ENCODE results near the gene RPL37.
"Not testable (repeated sequence)": the region's sequence is repeated elsewhere in the genome, so short reads cannot be mapped to it uniquely, and the experiment has no call there.

Gene RPL37

GRCh38 chr5:40788941-40789340 lies 46.1 kb downstream of the RPL37 start:
- H3K9me3 ChIP-seq (ENCODE audit: control insufficient read depth, insufficient read depth, low read length); H3K4me1 ChIP-seq (ENCODE audit: control insufficient read depth, insufficient read depth, low read length); H3K9ac ChIP-seq (ENCODE audit: low read depth, low read length); H3K4me3 ChIP-seq (ENCODE audit: low read depth, low read length); H3K27me3 ChIP-seq (ENCODE audit: control insufficient read depth, insufficient read depth, low read length); H3K36me3 ChIP-seq (ENCODE audit: control insufficient read depth, insufficient read depth, low read length): not testable (repeated sequence)

GRCh38 chr5:40787986-40788385 lies 47.0 kb downstream of the RPL37 start:
- Histone ChIP-seq H3K4me1 (ENCODE audit: control insufficient read depth, insufficient read depth, low read length) (no peaks in the 10 kb centered on the region), H3K9ac (ENCODE audit: low read depth, low read length) (no peak overlapping the region), H3K27me3 (ENCODE audit: control insufficient read depth, insufficient read depth, low read length) (no peaks in the 10 kb centered on the region), H3K4me3 (ENCODE audit: low read depth, low read length) (no peak overlapping the region), H3K36me3 (ENCODE audit: control insufficient read depth, insufficient read depth, low read length) (no peaks in the 10 kb centered on the region), H3K9me3 (ENCODE audit: control insufficient read depth, insufficient read depth, low read length) (no peaks in the 10 kb centered on the region)

GRCh38 chr5:40786664-40787063 lies 48.4 kb downstream of the RPL37 start:
- not testable (repeated sequence) for H3K4me1 ChIP-seq (ENCODE audit: control insufficient read depth, insufficient read depth, low read length); H3K9ac ChIP-seq (ENCODE audit: low read depth, low read length); H3K27me3 ChIP-seq (ENCODE audit: control insufficient read depth, insufficient read depth, low read length); H3K36me3 ChIP-seq (ENCODE audit: control insufficient read depth, insufficient read depth, low read length); H3K9me3 ChIP-seq (ENCODE audit: control insufficient read depth, insufficient read depth, low read length); H3K4me3 ChIP-seq (ENCODE audit: low read depth, low read length)

GRCh38 chr5:40784916-40785315 lies 50.1 kb downstream of the RPL37 start:
- no peaks in the 10 kb centered on the region for H3K9me3 ChIP-seq (ENCODE audit: control insufficient read depth, insufficient read depth, low read length)
- no peaks in the 10 kb centered on the region for H3K36me3 ChIP-seq (ENCODE audit: control insufficient read depth, insufficient read depth, low read length)
- no peak overlapping the region for H3K9ac ChIP-seq (ENCODE audit: low read depth, low read length)
- H3K27me3 ChIP-seq (ENCODE audit: control insufficient read depth, insufficient read depth, low read length) = no peaks in the 10 kb centered on the region
- H3K4me1 ChIP-seq (ENCODE audit: control insufficient read depth, insufficient read depth, low read length) = no peaks in the 10 kb centered on the region
- no peak overlapping the region for H3K4me3 ChIP-seq (ENCODE audit: low read depth, low read length)

- no peaks in the 10 kb centered on the region for H3K4me1 ChIP-seq (ENCODE audit: control insufficient read depth, insufficient read depth, low read length)
- no peak overlapping the region for H3K9ac ChIP-seq (ENCODE audit: low read depth, low read length)
- H3K4me3 ChIP-seq (ENCODE audit: low read depth, low read length) = no peak overlapping the region
- no peaks in the 10 kb centered on the region for H3K27me3 ChIP-seq (ENCODE audit: control insufficient read depth, insufficient read depth, low read length)
- no peaks in the 10 kb centered on the region for H3K9me3 ChIP-seq (ENCODE audit: control insufficient read depth, insufficient read depth, low read length)
- no peaks in the 10 kb centered on the region for H3K36me3 ChIP-seq (ENCODE audit: control insufficient read depth, insufficient read depth, low read length)
Observed at GRCh38 chr5:40784027-40784653, 50.9 kb downstream of the RPL37 start.

GRCh38 chr5:40781843-40782409 lies 53.1 kb downstream of the RPL37 start:
- no peaks in the 10 kb centered on the region for H3K9me3 ChIP-seq (ENCODE audit: control insufficient read depth, insufficient read depth, low read length)
- H3K4me3 ChIP-seq (ENCODE audit: low read depth, low read length) = no peak overlapping the region
- no peaks in the 10 kb centered on the region for H3K27me3 ChIP-seq (ENCODE audit: control insufficient read depth, insufficient read depth, low read length)
- H3K9ac ChIP-seq (ENCODE audit: low read depth, low read length) = no peak overlapping the region
- no peaks in the 10 kb centered on the region for H3K36me3 ChIP-seq (ENCODE audit: control insufficient read depth, insufficient read depth, low read length)
- no peaks in the 10 kb centered on the region for H3K4me1 ChIP-seq (ENCODE audit: control insufficient read depth, insufficient read depth, low read length)

- Histone ChIP-seq H3K4me3 (ENCODE audit: low read depth, low read length) (no peak overlapping the region), H3K4me1 (ENCODE audit: control insufficient read depth, insufficient read depth, low read length) (no peaks in the 10 kb centered on the region), H3K9ac (ENCODE audit: low read depth, low read length) (no peak overlapping the region), H3K9me3 (ENCODE audit: control insufficient read depth, insufficient read depth, low read length) (no peaks in the 10 kb centered on the region), H3K27me3 (ENCODE audit: control insufficient read depth, insufficient read depth, low read length) (no peaks in the 10 kb centered on the region), H3K36me3 (ENCODE audit: control insufficient read depth, insufficient read depth, low read length) (no peaks in the 10 kb centered on the region)
Observed at GRCh38 chr5:40780858-40781257, 54.2 kb downstream of the RPL37 start.

- no peak overlapping the region for H3K4me3 ChIP-seq (ENCODE audit: low read depth, low read length)
- H3K4me1 ChIP-seq (ENCODE audit: control insufficient read depth, insufficient read depth, low read length) = no peaks in the 10 kb centered on the region
- no peaks in the 10 kb centered on the region for H3K27me3 ChIP-seq (ENCODE audit: control insufficient read depth, insufficient read depth, low read length)
- H3K9ac ChIP-seq (ENCODE audit: low read depth, low read length) = no peak overlapping the region
- H3K9me3 ChIP-seq (ENCODE audit: control insufficient read depth, insufficient read depth, low read length) = no peaks in the 10 kb centered on the region
- H3K36me3 ChIP-seq (ENCODE audit: control insufficient read depth, insufficient read depth, low read length) = no peaks in the 10 kb centered on the region
Observed at GRCh38 chr5:40780199-40780598, 54.8 kb downstream of the RPL37 start.

- Histone ChIP-seq H3K27me3 (ENCODE audit: control insufficient read depth, insufficient read depth, low read length) (no peaks in the 10 kb centered on the region), H3K4me3 (ENCODE audit: low read depth, low read length) (no peak overlapping the region), H3K4me1 (ENCODE audit: control insufficient read depth, insufficient read depth, low read length) (no peaks in the 10 kb centered on the region), H3K9ac (ENCODE audit: low read depth, low read length) (no peak overlapping the region), H3K9me3 (ENCODE audit: control insufficient read depth, insufficient read depth, low read length) (no peaks in the 10 kb centered on the region), H3K36me3 (ENCODE audit: control insufficient read depth, insufficient read depth, low read length) (no peaks in the 10 kb centered on the region)
Observed at GRCh38 chr5:40779561-40779960, 55.5 kb downstream of the RPL37 start.

GRCh38 chr5:40778133-40778532 lies 56.9 kb downstream of the RPL37 start:
- H3K9me3 ChIP-seq (ENCODE audit: control insufficient read depth, insufficient read depth, low read length) = no peaks in the 10 kb centered on the region
- no peak overlapping the region for H3K4me3 ChIP-seq (ENCODE audit: low read depth, low read length)
- H3K27me3 ChIP-seq (ENCODE audit: control insufficient read depth, insufficient read depth, low read length) = no peaks in the 10 kb centered on the region
- H3K9ac ChIP-seq (ENCODE audit: low read depth, low read length) = no peak overlapping the region
- no peaks in the 10 kb centered on the region for H3K36me3 ChIP-seq (ENCODE audit: control insufficient read depth, insufficient read depth, low read length)
- H3K4me1 ChIP-seq (ENCODE audit: control insufficient read depth, insufficient read depth, low read length) = no peaks in the 10 kb centered on the region

GRCh38 chr5:40776658-40776977 lies 58.4 kb downstream of the RPL37 start:
- no peaks in the 10 kb centered on the region for H3K36me3 ChIP-seq (ENCODE audit: control insufficient read depth, insufficient read depth, low read length)
- H3K27me3 ChIP-seq (ENCODE audit: control insufficient read depth, insufficient read depth, low read length) = no peaks in the 10 kb centered on the region
- no peaks in the 10 kb centered on the region for H3K9me3 ChIP-seq (ENCODE audit: control insufficient read depth, insufficient read depth, low read length)
- no peak overlapping the region for H3K4me3 ChIP-seq (ENCODE audit: low read depth, low read length)
- no peak overlapping the region for H3K9ac ChIP-seq (ENCODE audit: low read depth, low read length)
- H3K4me1 ChIP-seq (ENCODE audit: control insufficient read depth, insufficient read depth, low read length) = no peaks in the 10 kb centered on the region

GRCh38 chr5:40775846-40776657 lies 59.0 kb downstream of the RPL37 start:
- H3K9ac ChIP-seq (ENCODE audit: low read depth, low read length) = no peak overlapping the region
- H3K36me3 ChIP-seq (ENCODE audit: control insufficient read depth, insufficient read depth, low read length) = no peaks in the 10 kb centered on the region
- H3K9me3 ChIP-seq (ENCODE audit: control insufficient read depth, insufficient read depth, low read length) = no peaks in the 10 kb centered on the region
- no peak overlapping the region for H3K4me3 ChIP-seq (ENCODE audit: low read depth, low read length)
- no peaks in the 10 kb centered on the region for H3K4me1 ChIP-seq (ENCODE audit: control insufficient read depth, insufficient read depth, low read length)
- no peaks in the 10 kb centered on the region for H3K27me3 ChIP-seq (ENCODE audit: control insufficient read depth, insufficient read depth, low read length)
